Retinal pigment epithelial cell (primary cell): ENCODE measurements around the gene UBE2V1.

ENCODE experiments used
- DNase-seq: peaks from one replicate; pipeline ENCODE4 v3.0.0-alpha.2; 2010; ENCODE audit warnings: low read depth
- H3K4me3 ChIP-seq: 2 replicates; pipeline ENCODE4 v1.5.1; 2011; ENCODE audit warnings: mild to moderate bottlenecking, low read length, control low read depth, moderate library complexity
- TF ChIP-seq, protein P1 (sequence below): conservative IDR thresholded peaks from 2 replicates; pipeline ENCODE4 v1.5.1; 2011; ENCODE audit warnings: low read depth, low read length, control low read depth, inconsistent platforms

The UBE2V1 gene

DNA sequence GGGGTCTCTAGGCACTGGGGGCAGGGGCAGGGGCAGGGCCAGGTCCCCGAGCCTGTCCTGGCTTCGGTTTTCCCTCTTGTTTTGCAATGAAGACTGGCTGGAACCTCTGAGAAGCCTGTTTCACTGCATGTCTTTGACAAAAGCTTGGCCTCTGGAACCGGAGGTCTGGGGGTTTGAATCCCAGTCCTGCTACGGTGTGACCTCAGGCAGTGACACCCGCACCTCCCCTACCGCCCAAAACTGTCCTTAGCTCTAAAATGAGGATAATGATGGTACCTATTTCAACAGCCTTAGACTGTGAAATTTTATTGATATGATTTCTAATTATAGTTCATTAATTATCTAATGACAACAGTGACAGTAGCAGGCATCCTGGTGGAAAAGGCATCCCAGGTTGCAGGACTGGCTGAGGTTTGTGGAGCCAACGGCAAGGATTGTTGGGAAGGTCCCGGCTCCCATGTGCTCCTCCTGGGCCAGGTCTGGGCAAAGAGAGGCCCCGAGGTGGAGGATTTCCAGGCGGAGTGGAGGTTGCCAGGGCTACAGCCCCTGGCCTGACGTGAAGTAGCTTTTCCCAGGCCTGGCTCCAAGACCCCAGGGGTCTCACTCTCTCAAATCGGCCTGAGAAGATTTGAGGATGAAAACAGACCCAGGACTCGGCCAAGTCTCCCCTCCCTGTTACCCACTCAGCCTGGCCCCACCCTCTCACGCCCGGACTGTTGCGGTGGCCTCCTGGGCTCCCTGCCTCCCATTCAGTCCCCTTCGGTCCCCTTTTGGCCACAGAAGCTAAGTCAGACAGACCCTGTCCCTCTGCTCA lies 72.3 kb downstream of the UBE2V1 start:
- no peak for DNase-seq
- TF ChIP-seq, protein P1, sequence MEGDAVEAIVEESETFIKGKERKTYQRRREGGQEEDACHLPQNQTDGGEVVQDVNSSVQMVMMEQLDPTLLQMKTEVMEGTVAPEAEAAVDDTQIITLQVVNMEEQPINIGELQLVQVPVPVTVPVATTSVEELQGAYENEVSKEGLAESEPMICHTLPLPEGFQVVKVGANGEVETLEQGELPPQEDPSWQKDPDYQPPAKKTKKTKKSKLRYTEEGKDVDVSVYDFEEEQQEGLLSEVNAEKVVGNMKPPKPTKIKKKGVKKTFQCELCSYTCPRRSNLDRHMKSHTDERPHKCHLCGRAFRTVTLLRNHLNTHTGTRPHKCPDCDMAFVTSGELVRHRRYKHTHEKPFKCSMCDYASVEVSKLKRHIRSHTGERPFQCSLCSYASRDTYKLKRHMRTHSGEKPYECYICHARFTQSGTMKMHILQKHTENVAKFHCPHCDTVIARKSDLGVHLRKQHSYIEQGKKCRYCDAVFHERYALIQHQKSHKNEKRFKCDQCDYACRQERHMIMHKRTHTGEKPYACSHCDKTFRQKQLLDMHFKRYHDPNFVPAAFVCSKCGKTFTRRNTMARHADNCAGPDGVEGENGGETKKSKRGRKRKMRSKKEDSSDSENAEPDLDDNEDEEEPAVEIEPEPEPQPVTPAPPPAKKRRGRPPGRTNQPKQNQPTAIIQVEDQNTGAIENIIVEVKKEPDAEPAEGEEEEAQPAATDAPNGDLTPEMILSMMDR: no peak
- no peak overlapping the region for H3K4me3 ChIP-seq

DNA sequence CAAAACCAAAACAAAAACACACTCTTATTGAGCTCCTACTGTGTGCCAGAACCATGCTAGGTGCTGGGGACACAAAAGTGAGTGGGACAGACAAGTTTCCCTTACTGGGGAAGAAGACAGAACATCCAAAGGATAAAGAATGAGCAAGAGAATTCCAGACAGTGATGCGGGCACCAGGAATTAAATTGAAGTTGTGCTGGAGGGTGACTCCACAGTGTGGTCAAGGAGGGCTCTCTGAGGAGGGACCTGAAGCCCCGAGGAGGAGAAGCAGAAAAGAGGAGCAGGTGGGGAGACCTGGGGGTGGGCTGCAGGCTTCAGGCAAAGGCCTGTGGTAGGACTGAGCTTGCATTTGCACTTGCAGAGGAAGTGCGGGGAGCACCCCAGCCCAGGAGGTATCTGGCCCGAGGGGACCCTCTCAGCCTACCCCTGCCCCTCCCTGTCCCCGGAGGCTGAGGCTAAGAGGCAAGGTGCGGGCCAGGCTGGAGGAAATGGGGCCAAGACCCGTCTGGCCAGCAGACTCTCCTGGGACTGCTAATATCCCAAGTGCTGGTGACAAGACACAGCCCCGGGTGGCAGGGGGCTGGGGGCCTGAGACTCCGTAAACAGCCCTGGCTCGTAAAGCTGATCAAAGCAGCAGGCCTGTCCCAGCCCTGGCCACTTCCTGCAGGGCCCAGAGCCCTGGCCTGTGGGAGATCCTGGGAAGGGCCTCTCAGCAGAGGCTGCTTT lies 73.1 kb downstream of the UBE2V1 start:
- H3K4me3 ChIP-seq: no peak overlapping the region
- DNase-seq: no peak
- TF ChIP-seq, protein P1: no peak

DNA sequence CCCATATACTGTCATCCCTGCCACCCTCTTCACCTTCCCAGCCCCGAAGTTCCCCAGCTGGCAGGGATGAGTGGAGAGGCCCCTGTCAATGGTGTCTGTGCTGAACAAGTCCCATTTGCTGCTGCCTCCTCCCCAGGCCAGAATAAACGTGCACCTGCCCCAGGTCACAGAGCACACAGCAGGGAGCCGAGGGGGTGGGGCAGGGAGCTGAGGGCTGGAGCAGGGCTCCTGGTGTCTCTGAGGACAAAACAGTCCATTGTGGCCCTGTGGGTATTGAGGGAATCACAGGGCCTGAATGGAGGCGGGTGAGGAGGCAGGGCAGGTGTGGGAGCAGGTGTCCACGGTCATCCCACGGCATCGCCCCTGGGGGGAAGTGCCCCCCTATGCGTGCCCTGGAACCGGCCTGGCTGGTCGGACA lies 74.4 kb downstream of the UBE2V1 start:
- no peak overlapping the region for H3K4me3 ChIP-seq
- DNase-seq: no peak
- TF ChIP-seq, protein P1: no peak

DNA sequence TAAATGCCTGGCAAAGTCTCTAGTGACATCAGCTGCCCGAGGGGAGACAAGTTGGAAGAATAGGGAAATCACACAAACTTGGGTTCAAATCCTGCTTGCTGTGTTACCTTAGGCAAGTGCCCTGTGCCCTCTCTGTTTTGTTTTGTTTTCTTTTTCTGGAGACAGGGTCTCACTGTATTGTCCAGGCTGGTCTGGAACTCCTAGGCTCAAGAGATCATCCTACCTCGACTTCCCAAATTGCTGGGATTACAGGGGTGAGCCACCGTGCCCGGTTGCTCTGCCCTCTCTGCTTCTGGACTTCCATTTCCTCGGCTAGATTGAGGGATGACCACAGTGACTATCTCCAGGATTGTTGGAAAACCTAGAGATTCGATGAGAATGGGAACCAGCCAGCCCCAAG lies 74.8 kb downstream of the UBE2V1 start:
- DNase-seq: no peak
- H3K4me3 ChIP-seq: no peak overlapping the region
- TF ChIP-seq, protein P1: no peak

DNA sequence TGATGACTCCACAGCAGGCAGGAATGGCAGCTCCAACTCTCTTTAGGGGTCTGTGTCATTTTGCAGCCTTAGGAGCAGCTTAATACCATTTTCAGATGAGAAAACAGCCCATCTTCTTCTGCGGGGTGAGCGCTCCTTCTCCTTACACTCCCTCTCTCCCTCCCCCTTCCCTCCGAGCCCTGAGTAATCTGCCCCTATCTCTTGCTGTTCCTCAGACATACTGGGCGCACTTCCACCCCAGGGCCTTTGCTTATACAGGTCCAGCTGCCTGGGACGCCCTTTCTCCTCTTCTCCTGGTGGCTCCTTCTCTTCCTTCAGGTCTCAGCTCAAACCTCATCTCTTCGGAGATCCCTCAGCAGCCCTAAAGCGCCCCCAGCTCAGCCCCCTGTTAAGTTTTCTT lies 75.4 kb downstream of the UBE2V1 start:
- DNase-seq: no peak
- no peak overlapping the region for H3K4me3 ChIP-seq
- TF ChIP-seq, protein P1: no peak

DNA sequence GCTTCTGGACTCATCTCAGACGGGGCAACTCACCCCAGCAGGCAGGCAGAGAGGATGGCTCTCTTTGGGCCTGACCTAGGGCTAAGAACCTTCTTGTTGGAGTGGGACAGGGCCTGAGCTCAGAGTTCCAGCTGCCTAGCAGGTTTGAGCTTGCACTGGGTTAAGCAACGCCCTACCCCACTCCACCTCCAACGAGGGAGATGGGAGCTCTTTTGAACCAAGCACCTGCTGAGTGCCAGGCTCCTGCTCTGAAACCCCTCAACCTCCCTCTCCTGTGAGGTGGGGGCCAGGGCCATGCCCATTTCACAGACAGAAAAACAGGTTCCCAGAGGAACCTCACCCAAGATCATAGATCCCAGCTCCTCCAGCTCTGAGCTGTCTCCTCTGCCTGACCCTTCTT lies 75.8 kb downstream of the UBE2V1 start:
- no peak for DNase-seq
- TF ChIP-seq, protein P1: no peak
- H3K4me3 ChIP-seq: no peak overlapping the region
